B cell (primary cell): ENCODE measurements around the gene ATP10A. TPM values are rescaled to one million over a fixed set of nuclear protein-coding genes. Genes with fewer than 3 reads are reported as not detected.

Source experiments
- ATAC-seq: fragments of 200-7000 bp; cut with Tn5 transposase; one replicate; pipeline ENCODE4 v1.10.0; 2021; ENCODE audit warnings: low read depth, mild to moderate bottlenecking, moderate number of reproducible peaks, moderate library complexity
- CTCF ChIA-PET: fragments of 350-600 bp; sonication (Branson Sonifier 250); formaldehyde crosslinking; loops from one replicate; lab custom pipeline; 2021; ENCODE audit warnings: antibody characterized with exemption, inconsistent platforms; lab: Charles Lee
- POLR2A ChIA-PET: fragments of 350-600 bp; sonication (Branson Sonifier 250); formaldehyde crosslinking; loops from one replicate; lab custom pipeline; 2021; ENCODE audit warnings: antibody characterized with exemption; lab: Charles Lee
- DNase-seq: peaks from one replicate; pipeline ENCODE4 v3.0.0; 2013
- H2AFZ ChIP-seq: 2 replicates; pipeline ENCODE4 v1.6.1; 2012; ENCODE audit warnings: mild to moderate bottlenecking, low read depth, low read length; ENCODE audit not compliant: insufficient read depth, poor library complexity, severe bottlenecking
- H3K27ac ChIP-seq, 2 donors: 1 replicate in 1 of 2; 2 replicates in 1 of 2; pipeline ENCODE4 v1.5.1; 2012 to 2013; ENCODE audit warnings: low read length in 2 of 2, mild to moderate bottlenecking in 2 of 2, moderate library complexity in 1 of 2
- H3K27me3 ChIP-seq, 4 experiments: fragments of 200-600 bp in 1 of 4; sonication (generic) in 1 of 4; replicated peaks in 1 of 4; 1 replicate in 2 of 4; 2 replicates in 2 of 4; pipeline versions ENCODE4 v1.6.1 to v1.7.0; 2013 to 2016; ENCODE audit warnings: low read length in 3 of 4, mild to moderate bottlenecking in 2 of 4, mixed read lengths in 1 of 4, moderate library complexity in 1 of 4; ENCODE audit not compliant: insufficient read depth in 4 of 4, control insufficient read depth in 3 of 4; ENCODE audit errors: control extremely low read depth in 1 of 4
- H3K36me3 ChIP-seq, 2 experiments: replicated peaks in 1 of 2; 1 replicate in 1 of 2; 2 replicates in 1 of 2; pipeline versions ENCODE4 v1.6.1 to v1.7.1; 2013; ENCODE audit warnings: low read length in 1 of 2; ENCODE audit not compliant: insufficient read depth in 2 of 2, control insufficient read depth in 1 of 2; ENCODE audit errors: control extremely low read depth in 1 of 2, extremely low read depth in 1 of 2
- H3K4me1 ChIP-seq, 2 donors: fragments of 200-600 bp in 1 of 2; sonication (generic) in 1 of 2; 1 replicate in 1 of 2; 2 replicates in 1 of 2; pipeline versions ENCODE4 v1.5.1 to v1.6.1; 2013 to 2017; ENCODE audit warnings: low read length in 2 of 2; ENCODE audit not compliant: control insufficient read depth in 2 of 2, insufficient read depth in 2 of 2
- H3K4me2 ChIP-seq: replicated peaks from 2 replicates; pipeline ENCODE3; 2012; ENCODE audit warnings: mild to moderate bottlenecking, low read depth, low read length; ENCODE audit not compliant: poor library complexity, severe bottlenecking
- H3K4me3 ChIP-seq, 5 experiments: fragments of 200-600 bp in 1 of 5; sonication (generic) in 1 of 5; 1 replicate in 3 of 5; 2 replicates in 2 of 5; pipeline versions ENCODE4 v1.5.1 to v1.7.0; 2011 to 2016; ENCODE audit warnings: low read length in 4 of 5, mild to moderate bottlenecking in 4 of 5, low read depth in 2 of 5, control low read depth in 1 of 5, moderate library complexity in 1 of 5; ENCODE audit not compliant: insufficient read depth in 1 of 5; ENCODE audit errors: control extremely low read depth in 1 of 5, extremely low read depth in 1 of 5
- H3K79me2 ChIP-seq: fragments of 200-600 bp; sonication (generic); one replicate; pipeline ENCODE4 v1.6.0; 2016; ENCODE audit warnings: low read length; ENCODE audit not compliant: control insufficient read depth, insufficient read depth
- H3K9ac ChIP-seq: fragments of 200-600 bp; sonication (generic); 2 replicates; pipeline ENCODE4 v1.6.1; 2017; ENCODE audit warnings: mild to moderate bottlenecking, low read length, moderate library complexity
- H3K9me3 ChIP-seq, 3 donors: one replicate each; pipeline versions ENCODE4 v1.6.1 to v1.7.1; 2013; ENCODE audit warnings: low read length in 2 of 3; ENCODE audit not compliant: control insufficient read depth in 2 of 3, insufficient read depth in 1 of 3; ENCODE audit errors: control extremely low read depth in 1 of 3
- H4K20me1 ChIP-seq: 2 replicates; pipeline ENCODE4 v1.6.0; 2012; ENCODE audit warnings: mild to moderate bottlenecking, low read length; ENCODE audit not compliant: insufficient read depth, control insufficient read depth, poor library complexity, severe bottlenecking
- H3K27ac Mint-ChIP-seq: one replicate; pipeline ENCODE4 v1.8.0; 2021; ENCODE audit warnings: mixed read lengths
- H3K27me3 Mint-ChIP-seq: one replicate; pipeline ENCODE4 v1.8.0; 2021; ENCODE audit warnings: mixed read lengths
- H3K4me1 Mint-ChIP-seq: one replicate; pipeline ENCODE4 v1.8.0; 2021; ENCODE audit warnings: mixed read lengths
- H3K4me3 Mint-ChIP-seq: one replicate; pipeline ENCODE4 v1.8.0; 2021; ENCODE audit warnings: mixed read lengths
- H3K9me3 Mint-ChIP-seq: one replicate; pipeline ENCODE4 v1.8.0; 2022; ENCODE audit warnings: mixed read lengths; ENCODE audit not compliant: insufficient read depth
- EZH2 ChIP-seq: IDR thresholded peaks from 2 replicates; pipeline ENCODE4 v1.6.1; 2012; ENCODE audit warnings: borderline replicate concordance, low read depth, mild to moderate bottlenecking, moderate library complexity, low read length; ENCODE audit not compliant: insufficient read depth, poor library complexity, severe bottlenecking
- WGBS: methylation state at CpG from one replicate; pipeline ENCODE4 v1.1.5; 2013; ENCODE audit warnings: missing lambda C conversion rate; ENCODE audit not compliant: insufficient coverage; 5-methylcytosine and 5-hydroxymethylcytosine counted together
- intact Hi-C: fragments of 100-400 bp; cut with micrococcal nuclease; formaldehyde crosslinking; loops from one replicate; pipeline ENCODE4 v1.10.0; 2022
- polyA plus RNA-seq: library from polyadenylated mRNA; depleted of rRNA; stranded (reverse); fragments of >200 nt; gene quantifications from 2 replicates; pipeline ENCODE4 v1.2.3, GENCODE V29; 2012
- total RNA-seq, 2 donors: library from RNA; stranded (reverse); fragments of 120-200 nt in 1 of 2; gene quantifications; 1 replicate in 1 of 2; 2 replicates in 1 of 2; pipeline versions ENCODE4 v1.2.3 to v1.2.4, GENCODE V29; 2013 to 2022
- TF ChIP-seq, protein P1 (sequence below): fragments of 200-600 bp; IDR thresholded peaks from one replicate; pipeline ENCODE4 v1.8.0; 2022; ENCODE audit warnings: antibody characterized with exemption, mild to moderate bottlenecking

The ATP10A gene
- total and polyA plus RNA-seq, 2 donors (not counting 1 experiment from before 2014, with no cell fraction given) = 0.21 to 0.22 TPM

DNA sequence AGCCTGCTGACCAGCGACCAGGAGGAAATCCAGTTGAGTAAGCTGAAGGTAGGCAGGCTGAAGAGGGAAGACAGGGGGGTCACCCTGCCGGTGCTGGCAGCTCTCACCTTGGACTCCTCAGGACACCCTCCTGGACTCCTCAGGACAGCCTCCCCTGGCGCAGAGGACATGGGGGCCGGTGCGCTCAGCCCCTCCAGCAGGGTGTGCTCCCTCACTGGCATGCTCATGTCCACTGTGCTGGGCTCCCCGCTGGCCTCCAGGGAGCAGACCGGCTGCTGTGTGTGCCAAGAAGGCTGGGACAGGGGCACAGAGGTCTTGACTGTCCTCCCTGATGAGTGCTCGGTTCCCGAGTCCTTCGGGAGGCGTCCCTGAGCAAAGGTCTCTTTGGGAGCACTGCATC, 183.6 kb downstream of the ATP10A start:
- ATAC-seq = no peak
- Histone ChIP-seq H3K9me3 (peaks cover 0 to 11% (median 0%) of the 10 kb centered on the region in 3 donors), H4K20me1 (no peaks in the 10 kb centered on the region), H3K4me1 (no peaks in the 10 kb centered on the region), H2AFZ (no peak overlapping the region), H3K4me3 (no peak overlapping the region), H3K36me3 (no peaks in the 10 kb centered on the region), H3K27ac (no peak overlapping the region), H3K4me2 (no peak overlapping the region), H3K9ac (no peak overlapping the region), H3K79me2 (no peaks in the 10 kb centered on the region), H3K27me3 (no peaks in the 10 kb centered on the region)
- H3K4me1 Mint-ChIP-seq = no peaks in the 10 kb centered on the region
- H3K9me3 Mint-ChIP-seq = peaks cover 2% of the 10 kb centered on the region
- H3K27ac Mint-ChIP-seq = no peak overlapping the region
- 92% methylated on average over 11 of the region's 11 CpGs for WGBS
- no peak overlapping the region for H3K4me3 Mint-ChIP-seq
- TF ChIP-seq, protein P1, sequence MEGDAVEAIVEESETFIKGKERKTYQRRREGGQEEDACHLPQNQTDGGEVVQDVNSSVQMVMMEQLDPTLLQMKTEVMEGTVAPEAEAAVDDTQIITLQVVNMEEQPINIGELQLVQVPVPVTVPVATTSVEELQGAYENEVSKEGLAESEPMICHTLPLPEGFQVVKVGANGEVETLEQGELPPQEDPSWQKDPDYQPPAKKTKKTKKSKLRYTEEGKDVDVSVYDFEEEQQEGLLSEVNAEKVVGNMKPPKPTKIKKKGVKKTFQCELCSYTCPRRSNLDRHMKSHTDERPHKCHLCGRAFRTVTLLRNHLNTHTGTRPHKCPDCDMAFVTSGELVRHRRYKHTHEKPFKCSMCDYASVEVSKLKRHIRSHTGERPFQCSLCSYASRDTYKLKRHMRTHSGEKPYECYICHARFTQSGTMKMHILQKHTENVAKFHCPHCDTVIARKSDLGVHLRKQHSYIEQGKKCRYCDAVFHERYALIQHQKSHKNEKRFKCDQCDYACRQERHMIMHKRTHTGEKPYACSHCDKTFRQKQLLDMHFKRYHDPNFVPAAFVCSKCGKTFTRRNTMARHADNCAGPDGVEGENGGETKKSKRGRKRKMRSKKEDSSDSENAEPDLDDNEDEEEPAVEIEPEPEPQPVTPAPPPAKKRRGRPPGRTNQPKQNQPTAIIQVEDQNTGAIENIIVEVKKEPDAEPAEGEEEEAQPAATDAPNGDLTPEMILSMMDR = no peak
- TF ChIP-seq EZH2 = no peak
- DNase-seq = no peak
- POLR2A ChIA-PET = no interaction called here
- peaks cover 3% of the 10 kb centered on the region for H3K27me3 Mint-ChIP-seq
- CTCF ChIA-PET = no interaction called here
- intact Hi-C loops = no loop called here

- intact Hi-C loops = no loop called here
- H3K9me3 Mint-ChIP-seq = no peaks in the 10 kb centered on the region
- H3K27ac ChIP-seq = no peak overlapping the region
- no peaks in the 10 kb centered on the region for H4K20me1 ChIP-seq
- no peaks in the 10 kb centered on the region for H3K4me1 ChIP-seq
- no peaks in the 10 kb centered on the region for H3K27me3 ChIP-seq
- 96% methylated on average over 7 of the region's 7 CpGs for WGBS
- H3K4me1 Mint-ChIP-seq = no peaks in the 10 kb centered on the region
- no peak overlapping the region for H3K9ac ChIP-seq
- no peak for TF ChIP-seq EZH2
- no peaks in the 10 kb centered on the region for H3K79me2 ChIP-seq
- ATAC-seq = no peak
- ChIA-PET POLR2A (no interaction called here), CTCF (no interaction called here)
- DNase-seq = no peak
- H3K27me3 Mint-ChIP-seq = peaks cover 3% of the 10 kb centered on the region
- H3K27ac Mint-ChIP-seq = no peak overlapping the region
- H3K9me3 ChIP-seq = peaks cover 0 to 4% (median 0%) of the 10 kb centered on the region in 3 donors
- no peak overlapping the region for H2AFZ ChIP-seq
- no peak overlapping the region for H3K4me3 Mint-ChIP-seq
- H3K4me3 ChIP-seq = no peak overlapping the region
- no peak overlapping the region for H3K4me2 ChIP-seq
- H3K36me3 ChIP-seq = no peaks in the 10 kb centered on the region
Observed at GRCh38 chr15:25678500-25678855, 184.6 kb downstream of the ATP10A start.
